GM18499 (cell line): ENCODE results near the gene GRK5.

Experiments
- ATAC-seq: cut with Tn5 transposase; IDR thresholded peaks from one replicate; pipeline ENCODE4 v1.9.1; 2021; ENCODE audit warnings: moderate number of reproducible peaks; ENCODE audit not compliant: insufficient read depth, unreplicated experiment

GRK5 gene

DNA sequence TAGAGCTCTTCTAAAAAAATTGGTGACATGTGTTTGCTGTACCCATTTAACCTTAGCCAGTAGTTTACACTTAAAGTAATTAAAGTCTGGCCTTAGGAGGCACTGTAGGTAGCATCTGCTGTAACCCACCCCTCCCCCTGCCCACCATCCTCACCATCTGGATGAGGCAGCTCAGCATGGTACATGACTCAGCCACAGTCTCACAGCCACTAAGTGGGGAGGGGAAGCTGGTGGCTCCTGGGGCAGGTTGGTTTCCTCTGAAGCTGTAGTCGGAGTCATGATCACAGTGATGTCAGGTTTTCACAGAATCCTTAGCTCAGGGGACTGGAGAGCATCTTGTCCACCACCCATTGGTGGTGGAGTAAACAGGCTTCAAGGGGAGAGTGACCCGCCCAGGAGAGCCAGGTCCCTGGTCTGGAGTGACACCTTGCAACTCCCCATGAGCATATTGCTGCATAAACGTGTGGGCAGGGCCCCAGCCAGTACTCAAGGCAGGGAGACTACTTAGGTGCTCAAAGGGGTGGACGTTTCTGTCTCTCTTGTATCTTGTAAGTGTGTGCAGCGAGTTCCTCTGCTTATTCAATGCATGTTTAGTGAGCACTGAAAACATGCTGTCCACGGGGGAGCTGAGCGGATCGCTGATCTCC is 125.9 kb downstream of the GRK5 start:
- no peak for ATAC-seq

DNA sequence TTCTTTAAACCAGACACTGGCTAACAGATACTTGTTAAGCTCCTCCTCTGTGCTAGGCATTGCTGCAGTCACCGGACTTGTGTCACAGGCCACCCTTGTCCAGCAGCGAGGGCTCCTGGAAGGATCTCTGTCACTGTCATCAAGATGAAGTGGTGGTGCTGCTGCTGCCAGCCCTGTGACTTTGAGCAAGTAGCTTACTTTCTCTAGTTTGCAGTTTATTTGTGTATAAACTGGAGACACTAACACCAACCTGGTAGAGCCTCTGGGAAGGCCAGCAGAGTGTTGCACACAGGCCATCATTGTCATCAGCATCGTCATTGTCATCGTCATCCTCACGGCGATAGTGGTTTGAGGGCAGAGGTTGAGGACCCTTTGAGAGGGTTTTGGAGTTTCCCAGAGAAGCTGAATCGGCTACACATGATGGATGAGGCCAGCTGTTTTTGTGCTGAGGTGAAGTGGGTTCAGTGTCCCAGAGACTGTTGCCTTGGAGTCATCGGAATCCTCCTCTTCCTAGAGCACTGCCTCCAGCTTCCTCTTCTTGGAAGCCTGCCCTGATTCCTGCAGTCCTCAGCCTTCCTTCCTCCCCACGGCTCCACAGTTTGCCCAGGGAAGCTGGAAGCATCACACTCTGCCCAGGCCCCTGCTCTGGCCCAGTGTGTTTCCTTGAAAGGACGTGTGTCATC is 128.4 kb downstream of the GRK5 start:
- no peak for ATAC-seq

DNA sequence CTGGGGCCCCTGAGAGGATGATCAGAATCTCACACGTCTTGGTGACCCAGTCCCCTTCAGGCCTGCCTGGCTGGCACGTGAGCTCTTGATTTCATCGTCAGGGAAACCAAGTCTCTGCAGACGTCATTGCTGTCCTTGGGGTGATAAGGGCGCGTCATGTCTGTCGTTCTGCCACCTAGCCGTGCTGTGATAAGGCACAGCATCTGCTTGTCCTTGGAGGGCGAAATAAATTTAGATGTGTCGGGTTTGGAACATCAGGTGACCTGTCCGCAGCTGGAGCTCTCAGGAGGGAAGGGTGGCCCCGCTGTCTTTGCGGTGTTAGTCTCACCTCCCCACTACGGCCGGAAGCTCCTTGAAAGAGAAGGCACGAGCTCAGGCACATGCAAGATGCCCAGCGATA is 129.2 kb downstream of the GRK5 start:
- no peak for ATAC-seq

DNA sequence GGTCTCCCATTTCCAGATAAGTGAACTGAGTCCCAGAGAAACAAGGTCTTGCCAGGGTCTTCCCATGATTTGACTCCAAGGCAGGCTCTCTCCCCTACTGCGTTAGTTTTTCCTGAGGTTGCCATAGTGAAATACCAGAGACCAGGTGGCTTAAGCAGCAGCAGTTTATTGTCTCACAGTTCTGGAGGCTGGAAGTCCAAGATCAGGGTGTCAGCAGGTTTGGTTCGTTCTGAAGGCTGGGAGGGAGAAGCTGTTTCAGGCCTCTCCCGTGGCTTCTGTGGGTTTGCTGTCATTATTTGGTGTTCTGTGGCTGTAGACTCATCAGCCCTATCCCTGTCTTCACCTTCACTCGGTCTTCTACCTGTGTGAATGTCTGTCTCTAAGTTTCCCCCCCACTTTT is 129.9 kb downstream of the GRK5 start:
- ATAC-seq, result no peak

DNA sequence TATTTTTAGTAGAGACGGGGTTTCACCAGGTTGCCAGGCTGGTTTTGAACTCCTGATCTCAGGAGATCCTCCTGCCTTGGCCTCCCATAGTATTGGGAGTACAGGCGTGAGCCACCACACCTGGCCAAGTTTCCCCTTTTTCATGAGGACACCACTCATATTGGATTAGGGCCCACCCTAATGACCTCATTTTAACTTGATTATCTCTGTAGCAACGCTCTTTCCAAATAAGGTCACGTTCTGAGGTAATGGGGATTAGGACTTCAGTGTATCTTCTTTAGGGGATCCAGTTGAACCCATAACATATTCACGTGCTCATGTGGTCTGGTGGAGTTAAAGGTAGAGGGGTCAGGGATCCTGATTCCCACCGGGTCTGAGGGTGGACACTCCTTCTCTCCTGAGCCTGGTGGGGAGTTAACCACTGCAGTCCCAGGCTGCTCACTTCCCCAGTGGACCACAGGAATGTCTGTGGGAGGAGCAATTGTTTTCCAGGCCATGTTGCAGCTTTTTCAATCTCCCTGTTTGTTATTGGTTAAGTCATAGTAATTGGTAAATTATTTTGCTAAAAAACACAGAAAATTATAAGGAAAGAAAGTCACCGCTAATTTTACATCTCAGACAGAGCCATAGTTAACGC is 130.5 kb downstream of the GRK5 start:
- no peak for ATAC-seq

DNA sequence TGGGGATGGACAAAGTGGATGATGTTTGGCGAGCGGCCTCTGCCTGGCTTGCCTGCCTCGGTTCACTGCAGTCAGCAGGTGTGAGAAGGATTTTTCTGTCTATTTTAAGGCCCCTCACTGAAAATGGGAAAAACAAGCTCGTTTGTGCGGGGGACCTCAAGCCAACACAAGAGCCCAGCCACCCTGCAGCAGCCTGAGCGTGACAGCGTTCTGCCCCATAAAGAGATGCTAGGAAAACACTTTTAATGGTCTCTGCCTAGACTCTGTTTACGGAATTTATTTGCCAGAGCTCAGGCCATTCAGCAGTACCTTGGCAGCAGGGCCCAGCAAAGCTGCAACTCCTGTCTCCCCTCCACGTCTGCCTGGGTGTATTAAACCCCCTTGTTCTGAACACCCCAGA is 131.7 kb downstream of the GRK5 start:
- ATAC-seq, result no peak

DNA sequence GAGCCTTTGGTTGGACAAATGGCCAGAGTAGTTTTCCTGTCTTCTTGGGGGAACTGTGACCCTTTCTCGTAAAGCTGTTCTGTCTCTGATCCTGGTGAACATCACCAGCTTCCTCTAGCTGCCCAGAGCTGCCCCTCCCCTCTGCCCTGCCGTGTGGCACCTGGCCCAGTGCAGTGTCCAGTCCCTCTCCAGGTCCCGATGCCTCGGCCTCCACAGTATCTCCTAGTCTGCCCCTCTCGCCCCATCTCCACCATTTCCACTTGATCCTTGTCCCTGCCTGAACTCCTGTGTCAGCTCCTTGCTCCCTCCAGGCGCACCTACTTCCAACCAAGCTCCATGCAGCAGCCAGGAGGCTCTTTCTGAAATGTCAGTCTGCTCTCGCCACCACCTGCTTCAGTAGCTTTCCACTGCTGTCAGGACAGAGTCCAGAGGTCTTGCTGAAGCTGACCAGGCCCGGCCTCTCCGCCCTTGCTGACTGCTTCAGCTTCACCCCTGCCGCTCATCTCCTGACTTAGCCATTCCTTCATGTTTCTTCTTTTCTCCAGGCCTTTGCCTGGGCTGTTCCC is 133.6 kb downstream of the GRK5 start:
- no peak for ATAC-seq

DNA sequence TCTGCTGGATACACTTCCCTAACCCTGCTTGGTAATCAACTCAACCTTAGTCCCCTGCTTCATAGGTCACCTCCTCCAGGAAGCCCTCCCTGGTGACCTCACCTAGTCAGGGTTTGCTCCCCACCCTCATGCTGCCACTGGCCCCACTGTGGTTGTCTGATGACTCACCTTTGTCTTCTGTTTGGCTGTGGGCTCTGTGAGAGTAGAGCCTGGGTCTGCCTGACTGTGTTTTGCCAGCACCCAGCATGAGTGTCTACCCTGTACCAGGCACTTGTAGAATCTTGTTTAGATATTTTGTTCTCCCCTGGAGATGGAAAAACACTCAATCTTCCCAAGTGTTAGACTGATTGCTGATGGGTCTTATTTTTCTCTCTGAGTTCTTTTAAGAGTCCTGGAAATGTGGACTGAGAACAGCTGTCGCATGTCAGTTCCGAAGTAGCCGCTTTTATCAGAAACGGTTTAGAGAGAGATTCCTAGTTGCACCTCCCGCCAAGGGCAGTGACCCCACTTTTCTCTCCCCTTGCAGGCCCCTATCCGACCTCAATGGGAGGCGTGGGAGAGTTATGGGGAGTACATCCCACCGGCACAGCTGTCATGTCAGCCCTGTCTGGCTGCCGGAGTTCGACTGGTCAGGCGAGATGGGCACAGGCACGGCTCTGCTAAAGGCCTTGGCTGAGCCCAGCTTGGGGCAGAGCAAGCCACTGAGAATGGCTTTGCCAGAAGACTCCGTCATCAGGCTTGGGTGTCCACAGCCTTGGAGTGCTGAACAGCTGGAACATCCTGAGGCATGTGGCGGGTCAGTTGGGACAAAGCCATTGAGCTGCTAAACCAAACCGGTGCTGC is 134.3 kb downstream of the GRK5 start:
- no peak for ATAC-seq

DNA sequence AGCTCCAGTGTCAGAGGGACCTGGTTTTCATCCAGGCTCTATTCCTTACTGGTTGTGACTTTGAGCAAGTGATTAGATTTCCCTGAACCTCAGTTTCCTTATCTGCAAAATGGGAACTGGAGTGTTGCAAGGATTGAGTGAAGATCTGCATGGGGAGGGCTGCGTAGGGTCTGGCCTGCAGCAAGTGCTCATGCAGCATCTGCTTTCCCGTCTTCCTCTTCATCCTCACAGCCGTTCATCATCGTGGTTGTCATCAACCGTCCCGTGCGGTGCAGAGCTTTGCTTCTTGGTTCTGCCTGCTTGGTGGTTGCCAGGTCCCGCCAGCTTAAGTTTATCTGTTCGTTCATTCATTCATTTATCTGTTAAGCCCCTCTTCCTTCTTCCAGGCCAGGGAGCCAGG is 135.0 kb downstream of the GRK5 start:
- no peak for ATAC-seq

DNA sequence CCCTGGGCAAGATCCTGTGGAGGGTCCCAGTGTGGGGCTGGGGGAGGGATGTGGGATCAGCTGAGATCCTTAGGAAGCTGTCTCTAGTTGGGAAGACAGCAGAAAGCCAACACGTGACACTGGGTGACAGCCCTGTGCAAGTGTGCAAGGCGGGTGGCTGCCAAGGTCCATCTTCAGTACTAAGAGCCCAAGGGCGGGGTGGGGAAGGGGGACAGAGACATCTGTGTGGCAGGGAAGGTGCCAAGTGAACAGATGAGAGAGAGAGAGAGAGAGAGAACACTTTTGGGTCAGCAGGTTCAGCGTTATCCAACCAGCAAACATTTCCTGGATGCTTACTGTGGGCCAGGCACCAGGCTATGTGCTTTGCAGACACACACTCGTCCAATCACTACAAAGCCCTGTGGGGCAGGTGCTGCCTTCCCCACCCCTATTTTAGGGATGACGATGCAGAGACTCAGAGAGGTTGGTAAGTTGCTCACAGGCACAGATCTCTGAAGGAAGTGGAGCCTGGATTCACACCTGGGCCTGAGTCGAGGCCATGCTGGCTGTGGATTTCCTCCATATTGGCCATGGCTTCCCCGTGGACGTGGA is 135.7 kb downstream of the GRK5 start:
- ATAC-seq, result no peak

DNA sequence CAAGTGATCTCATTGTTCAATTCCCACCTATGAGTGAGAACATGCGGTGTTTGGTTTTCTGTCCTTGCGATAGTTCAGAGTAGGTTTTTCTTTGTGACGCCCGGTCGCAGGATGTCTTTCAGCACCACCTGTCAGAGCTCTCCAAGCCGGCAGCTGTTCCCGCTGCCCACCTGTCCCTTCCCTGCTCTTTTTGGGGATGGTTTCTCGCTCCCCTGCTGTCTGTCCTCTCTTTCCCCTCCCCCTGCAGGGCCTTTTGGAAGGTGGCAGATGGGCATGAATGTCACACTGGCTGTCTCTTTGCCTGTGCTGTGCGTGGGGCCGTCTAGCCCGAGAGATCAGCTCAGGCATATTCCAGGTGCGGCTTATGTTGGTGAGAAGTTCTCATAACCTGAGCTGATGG is 137.0 kb downstream of the GRK5 start:
- ATAC-seq, result no peak

DNA sequence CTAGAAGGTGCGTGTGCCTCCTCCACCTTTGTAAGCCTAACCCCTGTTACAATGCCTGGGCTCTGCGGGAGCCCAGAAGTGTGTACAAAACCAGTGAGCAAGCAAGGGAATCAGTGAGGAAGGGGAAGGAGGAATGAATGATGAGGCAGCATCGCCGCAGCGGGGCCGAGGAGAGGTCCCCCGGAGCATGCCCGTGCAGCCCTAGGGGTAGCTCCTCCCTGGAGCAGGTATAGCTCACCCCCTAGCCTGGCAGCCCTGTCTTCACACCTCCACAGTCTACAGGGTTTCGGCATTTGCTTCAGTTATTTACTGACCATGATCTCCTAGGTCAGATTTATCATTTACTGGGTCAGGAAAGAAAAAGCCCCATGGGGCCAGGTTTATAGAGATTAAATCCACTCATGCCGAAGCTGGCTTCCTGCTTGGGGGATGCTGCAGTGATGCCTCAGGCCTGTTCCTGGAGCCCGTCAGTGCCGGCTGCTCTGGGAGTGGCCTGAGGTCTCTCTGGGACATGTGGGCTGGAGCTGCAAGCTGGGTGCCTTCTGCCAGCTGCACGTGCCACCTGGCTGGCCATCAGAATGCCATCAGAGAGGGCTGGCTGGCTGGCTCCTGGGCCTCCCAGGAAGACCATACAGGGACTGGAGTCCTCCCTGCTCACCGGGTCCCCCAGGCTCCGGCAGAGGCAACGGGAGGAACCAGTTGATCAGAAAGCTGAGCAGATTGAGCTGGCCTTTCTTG is 138.9 kb downstream of the GRK5 start:
- ATAC-seq, result no peak

DNA sequence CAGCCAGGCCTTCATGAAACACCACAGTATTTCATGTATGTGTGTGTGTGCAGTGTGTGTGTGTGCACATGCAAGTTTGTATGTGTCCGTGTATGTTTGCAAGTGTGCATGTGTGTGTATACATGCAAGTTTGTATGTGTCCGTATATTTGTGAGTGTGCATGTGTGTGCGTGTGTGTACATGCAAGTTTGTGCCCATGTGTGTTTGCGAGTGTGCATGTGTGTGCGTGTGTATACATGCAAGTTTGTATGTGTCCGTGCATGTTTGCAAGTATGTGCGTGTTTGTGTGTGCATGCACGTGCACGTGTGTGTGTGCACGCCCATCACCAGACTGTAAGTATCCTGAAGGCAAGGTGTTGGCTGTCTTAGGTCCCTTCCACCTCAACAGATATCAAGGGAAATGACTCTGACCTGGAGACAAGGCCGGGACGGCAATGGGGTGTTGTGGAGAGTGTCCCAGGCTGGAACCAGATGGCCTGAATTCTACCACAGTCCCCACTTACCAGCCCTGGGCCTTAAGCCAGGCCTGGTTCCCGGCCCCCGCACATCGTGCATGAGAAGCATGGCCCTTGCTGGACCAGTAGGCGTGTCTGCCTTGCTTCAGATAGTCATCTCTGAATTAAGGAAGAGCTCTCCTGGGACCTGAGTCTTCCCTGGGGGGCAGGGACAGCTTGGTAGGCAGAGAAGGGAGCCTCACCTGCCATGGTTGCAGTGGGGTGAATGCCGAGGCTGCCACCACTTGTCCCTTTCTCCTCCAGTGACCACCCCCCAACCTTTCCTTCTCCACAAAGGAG is 140.0 kb downstream of the GRK5 start:
- no peak for ATAC-seq

DNA sequence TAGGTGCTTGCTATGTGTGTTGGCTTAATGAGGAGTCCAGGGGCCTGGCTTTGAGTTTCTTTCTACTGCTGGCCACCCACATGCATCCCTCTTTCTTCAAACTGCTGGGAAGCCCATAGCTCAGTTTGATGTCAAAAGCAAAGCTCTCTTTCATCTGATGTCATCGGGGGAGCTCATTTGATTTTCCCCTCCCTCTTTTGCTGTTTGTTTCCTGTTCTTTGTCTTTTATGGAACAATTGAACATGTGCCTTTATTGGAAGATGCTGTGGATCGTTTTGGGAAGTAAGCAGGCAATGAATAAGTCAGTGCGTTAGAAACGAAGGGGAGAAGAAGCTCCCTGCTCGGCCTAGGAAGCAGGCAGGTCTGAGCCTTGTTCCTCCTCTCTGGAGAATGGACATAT is 140.7 kb downstream of the GRK5 start:
- no peak for ATAC-seq

DNA sequence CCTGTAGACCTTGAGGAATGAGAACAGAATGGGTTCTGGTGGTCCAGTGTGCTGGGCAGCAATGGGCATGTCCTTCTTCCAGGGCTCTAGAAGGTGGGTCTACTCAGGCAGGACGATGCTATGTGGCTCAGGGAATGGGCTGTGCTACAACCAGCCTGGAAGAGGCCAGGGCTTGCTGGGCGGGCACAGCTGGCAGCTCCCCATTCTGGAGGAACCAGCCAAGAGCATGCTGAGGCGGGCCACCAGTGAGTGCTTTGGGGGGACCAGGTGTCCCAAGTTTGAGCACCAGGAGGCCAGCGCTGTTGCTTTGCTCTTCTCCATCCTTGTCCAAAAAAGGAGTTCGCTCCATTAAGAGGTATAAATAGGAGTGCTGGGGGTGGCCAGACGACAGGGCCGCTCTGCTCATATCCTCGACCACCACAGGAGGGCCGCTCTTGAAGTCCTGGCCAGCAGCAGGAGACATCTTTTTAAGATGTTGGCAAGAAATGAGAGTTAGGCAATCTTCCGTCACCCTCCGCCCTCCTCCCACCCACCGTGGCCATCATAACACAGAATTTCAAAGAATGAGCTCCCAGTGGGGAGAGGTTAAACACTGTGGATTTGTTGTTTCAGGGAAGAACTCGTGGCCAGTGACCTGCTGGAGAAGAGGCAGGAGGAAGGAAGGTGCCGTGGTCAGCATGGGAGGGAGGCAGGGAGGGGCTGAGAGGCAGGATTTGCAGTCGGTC is 141.3 kb downstream of the GRK5 start:
- no peak for ATAC-seq

DNA sequence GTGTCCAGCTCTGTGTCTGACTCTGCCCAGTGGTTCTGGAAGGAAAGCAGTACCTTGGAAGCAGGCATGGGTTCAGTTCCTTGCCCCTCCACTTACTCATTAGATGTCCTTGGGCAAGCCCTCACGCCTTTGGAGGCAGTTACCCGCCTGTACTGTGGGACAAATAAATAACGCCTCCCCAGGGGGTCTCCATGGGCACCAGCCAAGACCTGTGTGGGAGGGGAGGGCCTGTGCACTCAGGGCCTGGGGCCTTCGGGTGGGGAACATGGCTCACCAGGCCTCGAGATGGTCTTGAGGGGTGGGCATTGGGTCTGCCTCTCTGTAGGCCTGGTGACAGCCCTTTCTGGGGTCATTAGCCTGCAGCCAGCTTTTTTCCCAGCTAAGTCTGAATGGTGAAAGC is 142.0 kb downstream of the GRK5 start:
- no peak for ATAC-seq

DNA sequence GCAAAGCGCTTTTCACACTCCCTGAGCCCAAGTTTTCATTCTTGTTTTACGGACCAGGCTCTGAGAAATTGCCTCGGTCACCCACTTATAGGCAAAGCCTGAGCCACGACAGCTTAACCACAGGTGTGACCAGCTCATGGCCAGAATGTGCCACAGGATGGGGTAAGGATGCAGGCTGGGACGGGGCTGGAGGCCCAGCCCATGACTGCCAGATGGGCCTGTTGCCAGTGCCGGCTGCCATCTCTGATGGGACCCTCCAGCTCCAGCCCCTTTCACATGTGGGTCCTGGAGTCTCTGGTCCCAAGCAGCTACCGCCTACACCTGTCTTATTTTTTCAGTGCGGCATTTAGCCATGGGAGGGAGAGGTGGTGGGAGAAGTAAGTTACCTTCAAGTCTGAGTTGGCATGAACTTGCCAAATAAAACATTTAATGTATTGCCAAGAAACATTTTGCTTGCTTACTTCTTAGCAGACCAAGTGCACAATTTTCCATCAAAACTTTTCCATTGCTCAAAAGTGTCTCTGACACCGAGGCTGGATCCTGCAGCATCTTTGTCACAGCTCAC is 142.6 kb downstream of the GRK5 start:
- no peak for ATAC-seq
